ENCODE measurements around the gene MYO6.

The MYO6 gene

DNA sequence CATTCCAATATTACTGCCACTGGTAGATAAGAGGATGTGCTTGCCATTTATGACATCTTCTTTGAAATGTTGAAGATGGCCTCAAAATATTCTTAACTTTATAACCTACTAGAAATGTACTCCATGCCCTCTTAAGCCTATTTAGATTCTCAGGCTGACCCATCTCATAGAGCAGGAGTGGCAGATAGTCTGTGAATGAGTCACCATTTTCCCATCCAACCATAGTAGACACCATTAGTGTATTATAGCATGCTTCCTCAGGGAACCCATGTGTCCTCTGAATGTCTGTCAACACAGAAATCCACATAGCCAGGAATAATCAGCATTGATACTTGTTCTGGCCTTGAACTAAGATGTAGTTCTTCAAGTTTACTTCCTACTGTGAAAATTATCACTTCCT, 173.2 kb downstream of the MYO6 start:
- DNase-seq: no peak
- Mint-ChIP-seq H3K9me3 (no peaks in the 10 kb centered on the region), H3K27ac (no peak overlapping the region), H3K27me3 (peaks cover 4% of the 10 kb centered on the region), H3K36me3 (ENCODE audit: low read depth) (no peaks in the 10 kb centered on the region), H3K4me1 (ENCODE audit: low read depth) (no peaks in the 10 kb centered on the region), H3K4me3 (no peak overlapping the region)

DNA sequence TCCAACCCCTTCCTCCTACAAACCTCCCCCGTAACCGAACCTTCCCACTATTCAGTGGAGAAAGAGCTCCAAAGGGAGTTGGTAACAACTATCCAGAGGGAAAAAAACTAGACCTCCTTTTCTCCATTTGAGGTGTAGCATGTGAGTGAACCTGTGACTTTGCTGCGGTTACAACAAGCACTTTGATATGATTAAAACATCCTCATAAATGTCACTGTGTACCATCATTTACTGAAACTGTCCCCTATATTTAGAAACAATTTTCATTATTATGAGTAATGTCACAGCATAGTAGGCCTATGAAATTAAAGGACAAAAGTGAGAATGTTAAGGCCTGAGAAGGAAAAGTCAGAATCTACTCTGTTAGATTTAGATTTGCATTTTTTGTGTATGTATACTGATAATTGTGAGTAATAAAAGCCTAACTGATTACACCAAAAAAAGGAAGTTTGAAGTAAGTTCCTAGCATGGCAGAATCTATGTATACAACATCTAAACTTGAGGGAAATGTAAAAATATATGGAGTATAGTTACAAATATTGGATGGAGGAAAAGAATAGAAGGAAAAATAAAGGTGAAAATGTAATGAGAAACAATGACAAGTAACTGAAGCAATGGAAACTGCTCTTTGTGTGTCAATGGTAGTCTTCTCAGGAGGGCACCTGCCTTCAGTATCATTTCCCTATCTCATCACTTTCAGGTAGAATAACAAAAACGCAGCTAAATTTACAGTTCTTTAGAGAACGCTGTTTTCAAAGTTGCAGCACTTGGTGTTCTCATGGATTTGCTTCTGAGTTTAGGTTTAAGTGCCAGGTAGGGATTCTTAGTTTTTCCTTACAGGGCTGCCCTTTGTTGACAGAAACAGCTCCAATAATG, 177.5 kb downstream of the MYO6 start:
- Mint-ChIP-seq H3K4me1 (ENCODE audit: low read depth) (no peaks in the 10 kb centered on the region), H3K4me3 (no peak overlapping the region), H3K27ac (no peak overlapping the region), H3K36me3 (ENCODE audit: low read depth) (no peaks in the 10 kb centered on the region), H3K9me3 (no peaks in the 10 kb centered on the region), H3K27me3 (peaks cover 7% of the 10 kb centered on the region)
- no peak for DNase-seq

DNA sequence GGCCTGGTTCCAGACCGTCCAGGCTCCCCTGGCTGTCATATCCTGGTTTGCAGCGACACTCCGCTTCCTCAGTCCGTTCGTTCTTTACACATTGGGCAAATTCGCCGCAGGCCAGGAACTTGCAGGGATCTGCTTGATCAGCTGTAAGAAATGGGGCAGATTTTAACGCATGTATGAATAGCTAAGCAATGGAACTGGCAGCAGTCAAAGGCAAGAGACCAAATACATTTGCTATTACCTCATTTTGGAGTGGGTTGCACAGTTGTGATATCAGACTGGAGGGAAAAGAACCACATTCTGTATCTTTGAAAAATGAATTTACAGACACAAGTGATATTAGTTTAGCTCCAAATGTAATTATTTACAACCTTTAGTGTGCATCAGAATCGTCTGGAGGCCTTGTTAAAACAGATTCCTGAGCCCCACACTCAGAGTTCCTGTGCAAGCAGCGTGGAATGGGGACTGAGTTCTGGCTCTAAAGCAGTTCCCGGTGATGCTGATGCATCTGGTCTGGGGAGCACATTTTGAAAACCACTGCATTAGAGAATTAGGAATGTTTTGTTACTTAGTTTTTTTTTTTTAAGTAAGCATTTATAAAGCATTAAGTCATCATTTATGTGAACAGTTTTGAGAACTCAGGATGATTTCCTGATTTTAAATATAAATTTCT, 182.1 kb downstream of the MYO6 start:
- H3K27ac Mint-ChIP-seq: no peak overlapping the region
- peaks cover 27% of the 10 kb centered on the region for H3K27me3 Mint-ChIP-seq

DNA sequence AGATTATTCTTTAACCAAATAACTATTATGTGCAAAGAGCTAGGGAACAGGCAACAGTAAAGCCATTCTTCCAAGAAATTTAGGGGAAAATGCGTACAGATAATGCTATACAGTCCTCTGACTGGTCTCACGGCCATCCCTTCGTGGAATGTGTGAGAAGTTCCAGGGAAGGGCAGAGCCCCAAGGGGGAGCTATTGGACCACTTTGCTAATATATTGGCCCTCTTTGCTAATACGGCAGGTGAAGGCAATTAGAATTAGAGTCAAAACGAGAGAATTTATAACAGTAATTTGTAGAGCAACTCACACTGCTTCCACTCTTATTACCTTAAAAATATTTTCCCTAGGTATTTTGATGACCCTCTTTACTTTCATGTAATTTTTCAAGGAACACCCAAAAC, 183.0 kb downstream of the MYO6 start:
- no peak for DNase-seq
- Mint-ChIP-seq H3K36me3 (ENCODE audit: low read depth) (no peaks in the 10 kb centered on the region), H3K27ac (no peak overlapping the region), H3K4me3 (no peak overlapping the region), H3K27me3 (peaks cover 35% of the 10 kb centered on the region), H3K9me3 (no peaks in the 10 kb centered on the region), H3K4me1 (ENCODE audit: low read depth) (peaks cover 6% of the 10 kb centered on the region)

More for the DNA sequence above, 182.1 kb downstream of the MYO6 start:
- no peak for DNase-seq
- Mint-ChIP-seq H3K9me3 (no peaks in the 10 kb centered on the region), H3K36me3 (ENCODE audit: low read depth) (no peaks in the 10 kb centered on the region), H3K4me1 (ENCODE audit: low read depth) (peaks cover 6% of the 10 kb centered on the region), H3K4me3 (no peak overlapping the region)

DNA sequence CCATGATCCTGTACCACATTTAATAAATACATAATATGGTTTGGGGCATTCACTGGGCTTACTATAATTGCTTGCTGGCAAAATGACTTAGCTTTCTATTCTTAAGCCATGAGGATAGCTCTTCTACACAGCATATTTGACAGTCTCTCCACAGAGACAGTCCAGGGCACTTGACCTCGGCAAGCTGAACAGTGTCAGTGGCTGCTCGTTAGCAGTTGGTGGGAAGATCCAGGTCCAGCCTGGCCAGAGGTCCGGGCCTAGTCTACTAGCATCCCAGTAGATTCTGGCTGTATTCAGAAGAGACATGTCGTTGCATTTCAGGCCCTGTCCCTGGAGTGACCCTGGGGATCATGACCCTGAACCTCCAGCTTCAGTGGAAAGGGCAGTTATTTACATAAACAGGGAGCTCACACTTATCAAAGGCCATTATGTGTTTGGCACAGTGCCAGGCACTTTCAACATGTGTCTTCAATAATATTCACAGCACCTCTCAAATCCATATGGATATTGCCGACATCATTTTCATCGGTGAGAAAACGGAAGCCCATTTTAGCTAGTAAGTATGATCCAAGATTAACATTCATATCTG, 184.4 kb downstream of the MYO6 start:
- no peak for DNase-seq
- H3K4me3 Mint-ChIP-seq: no peak overlapping the region
- peaks cover 36% of the 10 kb centered on the region for H3K27me3 Mint-ChIP-seq
- no peaks in the 10 kb centered on the region for H3K36me3 Mint-ChIP-seq (ENCODE audit: low read depth)
- peaks cover 6% of the 10 kb centered on the region for H3K4me1 Mint-ChIP-seq (ENCODE audit: low read depth)
- H3K27ac Mint-ChIP-seq: no peak overlapping the region
- H3K9me3 Mint-ChIP-seq: no peaks in the 10 kb centered on the region

DNA sequence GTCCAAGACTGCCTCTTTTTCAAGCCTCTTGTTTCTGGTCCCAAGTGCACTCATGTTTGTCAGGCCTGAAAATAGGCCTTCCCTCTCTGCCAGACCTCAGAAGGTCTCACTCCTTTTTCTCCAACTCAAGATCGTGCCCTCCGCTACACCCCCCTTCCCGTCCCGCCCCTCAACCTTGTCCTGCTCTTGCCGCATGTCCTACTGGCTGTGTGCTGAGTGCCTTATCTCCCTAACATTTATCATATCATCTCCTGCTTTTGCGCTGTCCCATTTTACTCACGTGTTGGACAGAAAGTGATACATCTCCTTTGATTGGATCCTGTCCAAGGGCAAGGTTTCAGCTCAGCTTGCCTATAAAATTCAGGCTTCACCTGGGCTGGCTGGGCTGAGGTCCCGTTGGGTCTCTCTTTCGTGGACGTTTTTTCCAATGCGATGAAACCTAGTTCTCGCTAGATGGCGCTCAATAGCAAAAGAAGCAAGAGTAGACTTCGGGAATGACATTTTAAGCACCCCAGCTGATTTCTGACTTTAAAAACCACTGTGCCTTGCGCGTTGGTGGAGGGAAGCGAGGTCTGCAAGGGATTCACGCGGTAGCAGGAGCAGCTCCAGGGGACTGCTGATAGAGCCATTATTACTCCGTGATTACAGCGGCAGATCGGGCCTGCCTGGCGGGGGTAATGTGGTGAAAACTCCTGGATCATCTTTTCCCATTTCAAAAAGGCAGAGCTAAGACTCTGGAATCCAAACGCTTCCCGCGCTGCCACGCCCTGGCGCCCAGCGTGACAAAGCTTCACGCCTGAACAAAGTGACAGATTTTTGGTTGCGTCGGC, 185.8 kb downstream of the MYO6 start:
- peak; percentile 35 for DNase-seq
- Mint-ChIP-seq H3K27me3 (peaks cover 36% of the 10 kb centered on the region), H3K4me3 (peak overlapping the region; percentile 46), H3K4me1 (ENCODE audit: low read depth) (peaks cover 6% of the 10 kb centered on the region), H3K36me3 (ENCODE audit: low read depth) (no peaks in the 10 kb centered on the region), H3K9me3 (no peaks in the 10 kb centered on the region), H3K27ac (no peak overlapping the region)

DNA sequence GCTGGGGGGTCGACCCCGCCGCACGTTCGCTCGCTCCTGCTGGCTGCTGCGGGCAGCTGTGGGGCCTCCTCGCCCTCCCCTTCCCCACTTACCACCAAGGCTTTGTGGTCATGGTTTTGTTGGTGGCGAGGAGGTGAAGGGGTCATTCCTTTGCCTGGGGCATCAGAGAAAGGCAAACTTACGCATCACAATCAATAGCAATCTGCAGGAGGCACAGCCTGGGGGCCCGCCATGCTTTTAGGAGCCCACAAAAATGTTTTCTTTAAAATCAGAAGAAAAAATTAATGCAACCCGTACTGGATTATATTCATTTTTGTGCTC, 186.4 kb downstream of the MYO6 start:
- peaks cover 6% of the 10 kb centered on the region for H3K4me1 Mint-ChIP-seq (ENCODE audit: low read depth)
- H3K27me3 Mint-ChIP-seq: peaks cover 33% of the 10 kb centered on the region
- H3K9me3 Mint-ChIP-seq: no peaks in the 10 kb centered on the region

DNA sequence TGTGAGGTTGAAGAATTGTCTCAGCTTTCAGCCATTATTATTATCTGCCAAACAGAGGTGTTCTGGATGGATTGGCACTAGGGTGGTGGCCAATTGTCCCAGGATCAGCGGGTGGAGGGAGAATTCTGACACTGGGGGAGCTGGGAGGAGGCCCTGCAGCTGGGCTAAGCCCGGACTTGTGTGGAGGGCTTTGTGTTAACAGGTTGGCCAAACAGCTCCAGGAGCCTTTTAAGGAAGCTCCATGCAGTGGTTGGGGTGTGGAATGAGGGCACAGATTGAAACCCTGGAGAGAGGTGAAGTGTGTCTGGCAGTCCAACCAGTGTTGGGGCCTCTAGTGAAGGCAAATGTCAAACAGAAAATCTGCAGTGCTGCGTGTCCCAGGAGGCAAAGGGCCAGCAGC, 187.6 kb downstream of the MYO6 start:
- DNase-seq: no peak
- Mint-ChIP-seq H3K4me1 (ENCODE audit: low read depth) (peaks cover 6% of the 10 kb centered on the region), H3K9me3 (no peaks in the 10 kb centered on the region), H3K27me3 (peaks cover 33% of the 10 kb centered on the region), H3K36me3 (ENCODE audit: low read depth) (no peaks in the 10 kb centered on the region), H3K27ac (no peak overlapping the region), H3K4me3 (no peak overlapping the region)

More for the DNA sequence above, 186.4 kb downstream of the MYO6 start:
- no peak for DNase-seq
- no peak overlapping the region for H3K4me3 Mint-ChIP-seq
- no peak overlapping the region for H3K27ac Mint-ChIP-seq
- no peaks in the 10 kb centered on the region for H3K36me3 Mint-ChIP-seq (ENCODE audit: low read depth)

DNA sequence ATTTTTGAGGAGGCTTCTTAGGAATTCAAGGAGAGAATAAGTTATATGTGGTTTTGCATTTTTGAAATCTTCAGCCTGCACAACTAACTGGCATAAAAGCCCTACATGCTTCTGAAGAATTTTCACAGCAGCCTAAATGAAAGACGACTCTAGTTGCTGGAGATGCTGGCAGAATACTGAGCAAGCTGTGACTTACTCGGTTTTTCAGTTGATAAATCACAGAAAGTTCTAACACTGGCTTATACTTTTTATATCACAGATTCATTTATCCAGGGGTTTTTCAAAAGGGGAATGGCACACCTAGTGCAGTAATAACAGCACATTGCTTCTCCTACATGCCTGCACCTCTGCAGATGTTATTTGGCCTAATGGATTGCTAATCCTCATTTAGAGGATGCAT, 188.8 kb downstream of the MYO6 start:
- no peak overlapping the region for H3K4me3 Mint-ChIP-seq
- peaks cover 6% of the 10 kb centered on the region for H3K4me1 Mint-ChIP-seq (ENCODE audit: low read depth)
- H3K9me3 Mint-ChIP-seq: no peaks in the 10 kb centered on the region
- no peak for DNase-seq
- peaks cover 36% of the 10 kb centered on the region for H3K27me3 Mint-ChIP-seq
- H3K36me3 Mint-ChIP-seq (ENCODE audit: low read depth): no peaks in the 10 kb centered on the region
- H3K27ac Mint-ChIP-seq: no peak overlapping the region

DNA sequence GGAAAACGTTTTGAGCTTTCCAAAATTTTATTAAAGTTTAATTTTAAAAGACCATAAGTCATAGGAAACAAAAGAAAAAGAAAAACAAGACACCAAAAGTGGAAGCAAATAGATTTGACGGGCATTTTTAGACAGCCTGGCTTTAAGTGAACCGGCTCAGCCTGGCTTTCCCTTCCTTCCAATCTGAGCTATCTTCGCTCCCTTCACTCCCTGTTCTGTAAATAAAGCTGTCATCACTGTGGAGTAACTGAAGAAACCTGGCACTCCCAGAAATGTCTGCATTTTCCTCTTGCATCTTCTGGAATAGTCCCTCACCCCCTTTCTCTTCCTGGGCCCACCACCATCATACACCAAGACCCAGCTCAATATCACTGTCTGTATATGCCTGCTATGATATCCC, 191.5 kb downstream of the MYO6 start:
- H3K4me1 Mint-ChIP-seq (ENCODE audit: low read depth): no peaks in the 10 kb centered on the region
- no peak overlapping the region for H3K27ac Mint-ChIP-seq
- H3K27me3 Mint-ChIP-seq: peaks cover 17% of the 10 kb centered on the region
- no peaks in the 10 kb centered on the region for H3K9me3 Mint-ChIP-seq
- DNase-seq: no peak
- H3K36me3 Mint-ChIP-seq (ENCODE audit: low read depth): no peaks in the 10 kb centered on the region
- H3K4me3 Mint-ChIP-seq: no peak overlapping the region

DNA sequence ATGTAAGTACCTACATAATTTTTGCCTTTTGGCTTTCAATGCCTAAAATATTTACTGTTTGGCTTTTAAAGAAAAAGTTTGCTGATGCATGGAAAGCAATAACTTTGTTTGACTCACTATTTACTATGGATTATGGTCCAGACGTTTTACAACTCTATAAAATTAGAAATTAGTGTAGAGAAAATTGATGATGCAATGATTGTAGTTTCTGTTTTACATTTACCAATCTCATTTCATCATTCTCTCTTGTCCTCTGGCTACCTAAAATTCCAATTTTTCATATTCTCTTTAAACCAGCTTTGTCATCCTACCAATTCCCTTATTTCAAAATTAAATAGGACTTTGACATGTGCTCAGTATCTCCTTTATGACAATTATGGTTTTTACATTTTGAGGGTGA, 192.5 kb downstream of the MYO6 start:
- no peak for DNase-seq
- no peaks in the 10 kb centered on the region for H3K9me3 Mint-ChIP-seq
- H3K27me3 Mint-ChIP-seq: peaks cover 10% of the 10 kb centered on the region
- no peaks in the 10 kb centered on the region for H3K36me3 Mint-ChIP-seq (ENCODE audit: low read depth)
- H3K27ac Mint-ChIP-seq: no peak overlapping the region
- H3K4me1 Mint-ChIP-seq (ENCODE audit: low read depth): no peaks in the 10 kb centered on the region
- no peak overlapping the region for H3K4me3 Mint-ChIP-seq

DNA sequence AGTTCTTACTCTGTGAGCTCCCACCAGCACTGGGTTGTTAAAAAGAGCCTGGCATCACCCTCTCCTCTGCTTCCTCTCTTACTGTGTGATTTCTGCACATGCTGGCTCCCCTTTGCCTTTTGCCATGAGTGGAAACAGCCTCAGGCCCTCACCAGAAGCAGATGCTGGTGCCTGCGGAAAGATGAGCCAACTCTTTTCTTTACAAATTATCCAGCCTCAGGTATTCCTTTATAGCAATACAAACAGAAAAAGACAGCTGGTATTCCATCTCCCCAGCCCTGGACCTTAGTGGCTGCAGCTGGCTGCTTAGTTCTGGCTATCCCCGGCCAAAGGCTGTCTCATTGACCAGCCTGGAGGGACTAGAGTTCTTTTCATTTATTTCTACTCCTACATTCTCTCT, 194.3 kb downstream of the MYO6 start:
- H3K27me3 Mint-ChIP-seq: peaks cover 9% of the 10 kb centered on the region
- H3K27ac Mint-ChIP-seq: no peak overlapping the region
- DNase-seq: no peak
- no peaks in the 10 kb centered on the region for H3K9me3 Mint-ChIP-seq
- no peaks in the 10 kb centered on the region for H3K36me3 Mint-ChIP-seq (ENCODE audit: low read depth)
- H3K4me1 Mint-ChIP-seq (ENCODE audit: low read depth): no peaks in the 10 kb centered on the region
- H3K4me3 Mint-ChIP-seq: no peak overlapping the region

DNA sequence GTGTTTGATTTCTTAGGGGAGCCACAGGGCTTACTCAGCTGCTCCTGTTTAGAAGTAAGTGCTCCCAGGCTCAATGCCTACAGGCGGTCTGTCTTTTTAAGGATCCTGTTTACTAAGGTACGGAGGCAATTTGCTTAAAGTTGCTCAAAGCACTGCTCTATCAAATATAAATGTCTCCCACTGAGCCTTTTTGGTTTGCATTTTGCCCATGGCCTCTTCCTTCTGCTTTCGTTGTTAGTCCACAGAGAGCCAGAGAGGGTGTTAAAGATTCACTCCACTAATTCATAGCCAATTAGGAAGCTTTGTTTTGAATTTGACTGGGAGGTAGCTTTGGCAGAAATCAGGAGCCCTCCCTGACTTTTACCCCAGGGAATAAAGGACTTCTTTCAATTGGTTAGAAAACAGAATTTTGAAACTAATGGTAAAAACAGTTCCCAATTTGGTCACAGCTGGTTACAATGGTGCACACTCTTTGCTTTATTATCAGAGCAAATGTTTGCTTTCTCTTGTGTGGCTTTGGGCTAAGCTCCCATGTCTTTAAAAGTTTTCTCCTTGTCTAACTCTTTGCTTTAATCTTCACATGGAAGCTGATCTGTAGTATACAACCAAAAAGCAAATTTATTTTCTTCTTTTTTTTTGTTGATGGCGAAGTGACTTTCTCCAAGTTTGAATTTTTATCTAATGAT, 197.2 kb downstream of the MYO6 start:
- no peak for DNase-seq
- no peaks in the 10 kb centered on the region for H3K36me3 Mint-ChIP-seq (ENCODE audit: low read depth)
- H3K9me3 Mint-ChIP-seq: no peaks in the 10 kb centered on the region
- H3K4me3 Mint-ChIP-seq: no peak overlapping the region
- no peaks in the 10 kb centered on the region for H3K4me1 Mint-ChIP-seq (ENCODE audit: low read depth)
- peaks cover 17% of the 10 kb centered on the region for H3K27me3 Mint-ChIP-seq
- no peak overlapping the region for H3K27ac Mint-ChIP-seq

DNA sequence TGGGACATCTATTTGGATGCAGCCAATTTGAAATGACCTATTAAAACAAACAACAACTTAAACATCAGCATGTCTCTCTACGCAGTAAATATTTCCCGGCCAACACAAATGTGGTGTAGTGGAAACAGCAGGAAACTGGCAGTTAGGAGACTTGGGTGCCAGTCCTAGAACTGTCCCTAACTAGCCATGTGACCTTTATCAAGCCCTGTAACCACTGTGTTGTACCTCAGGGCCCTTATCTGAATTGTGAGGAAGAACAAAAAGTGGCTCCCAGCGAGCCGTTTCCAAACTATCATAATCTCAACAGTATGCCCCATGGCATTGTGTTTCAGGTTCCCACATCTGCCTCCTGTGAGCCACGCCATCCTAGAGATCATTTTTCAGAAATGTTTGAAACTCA, 198.9 kb downstream of the MYO6 start:
- no peaks in the 10 kb centered on the region for H3K4me1 Mint-ChIP-seq (ENCODE audit: low read depth)
- H3K4me3 Mint-ChIP-seq: no peak overlapping the region
- H3K36me3 Mint-ChIP-seq (ENCODE audit: low read depth): no peaks in the 10 kb centered on the region
- H3K27me3 Mint-ChIP-seq: peaks cover 13% of the 10 kb centered on the region
- H3K27ac Mint-ChIP-seq: no peak overlapping the region
- no peaks in the 10 kb centered on the region for H3K9me3 Mint-ChIP-seq
- DNase-seq: no peak
